SK-N-SH (cell line): ENCODE data around the gene SERPINA7.

Experiments used
- CTCF ChIP-seq: fragments of 200-600 bp; sonication (generic); IDR thresholded peaks from 2 replicates; pipeline ENCODE4 v1.6.1; 2017; ENCODE audit warnings: antibody characterized with exemption, mild to moderate bottlenecking, moderate library complexity
- EP300 ChIP-seq, 2 experiments: IDR thresholded peaks; 2 replicates each; pipeline versions ENCODE4 v1.4.0 to v1.6.1; 2012; ENCODE audit warnings: borderline replicate concordance in 1 of 2, low read depth in 1 of 2, low read length in 1 of 2
- MAX ChIP-seq: IDR thresholded peaks from 2 replicates; pipeline ENCODE4 v1.4.0; 2012; ENCODE audit warnings: low read depth
- RAD21 ChIP-seq: IDR thresholded peaks from 2 replicates; pipeline ENCODE4 v1.6.1; 2012; ENCODE audit warnings: mild to moderate bottlenecking, low read length
- RCOR1 ChIP-seq: fragments of 150-350 bp; IDR thresholded peaks from 2 replicates; pipeline ENCODE4 v1.6.1; 2017; ENCODE audit warnings: antibody characterized with exemption, low read length
- SIN3A ChIP-seq: IDR thresholded peaks from 2 replicates; pipeline ENCODE4 v1.6.1; 2012; ENCODE audit warnings: low read depth, mild to moderate bottlenecking, low read length, moderate library complexity, borderline replicate concordance
- USF2 ChIP-seq: fragments of 150-350 bp; IDR thresholded peaks from 2 replicates; pipeline ENCODE4 v1.6.1; 2017; ENCODE audit warnings: antibody characterized with exemption, low read length, low read depth, borderline replicate concordance

GRCh38 chrX:106037835-106038473 is 573 bp downstream of the SERPINA7 start:
- TF ChIP-seq CTCF (no peak), RCOR1 (no peak), USF2 (no peak), MAX (no peak), SIN3A (no peak), RAD21 (no peak), EP300 (IDR thresholded peaks at IDR 0.05; ENCODE audit: borderline replicate concordance in 1 of 2, low read depth in 1 of 2, low read length in 1 of 2) (no peak)
